Lung (tissue), 12 donors: Measurements from ENCODE around the gene PLEKHA1. TPM values are rescaled to one million over a fixed set of nuclear protein-coding genes. Genes with fewer than 3 reads are reported as not detected.

Source experiments
- ATAC-seq: fragments of 200-7000 bp; cut with Tn5 transposase; one replicate; pipeline ENCODE4 v1.9.1; 2020; ENCODE audit warnings: moderate number of reproducible peaks; ENCODE audit not compliant: insufficient read depth, low FRiP score
- DNase-seq, 3 donors: peaks; one replicate each; pipeline ENCODE4 v3.0.0-alpha.2; 2013 to 2017
- H3K27ac ChIP-seq, 2 donors: one replicate each; pipeline ENCODE4 v1.5.1; 2013; ENCODE audit warnings: mild to moderate bottlenecking in 2 of 2, moderate library complexity in 2 of 2, control low read depth in 1 of 2, inconsistent platforms in 1 of 2, low read depth in 1 of 2, low read length in 1 of 2
- H3K27me3 ChIP-seq, 3 donors: one replicate each; pipeline ENCODE4 v1.5.1; 2013; ENCODE audit warnings: low read length in 2 of 3; ENCODE audit not compliant: control insufficient read depth in 3 of 3, insufficient read depth in 3 of 3
- H3K36me3 ChIP-seq, 4 donors: one replicate each; pipeline ENCODE4 v1.5.1; 2013; ENCODE audit warnings: low read length in 4 of 4, mild to moderate bottlenecking in 1 of 4, moderate library complexity in 1 of 4; ENCODE audit not compliant: control insufficient read depth in 4 of 4, insufficient read depth in 4 of 4
- H3K4me1 ChIP-seq, 5 donors: one replicate each; pipeline ENCODE4 v1.5.1; 2013; ENCODE audit warnings: low read length in 5 of 5, mild to moderate bottlenecking in 2 of 5, moderate library complexity in 1 of 5; ENCODE audit not compliant: control insufficient read depth in 5 of 5, insufficient read depth in 5 of 5
- H3K4me3 ChIP-seq: one replicate; pipeline ENCODE4 v1.5.1; 2013; ENCODE audit warnings: mild to moderate bottlenecking, control low read depth, moderate library complexity
- H3K9ac ChIP-seq, 2 donors: one replicate each; pipeline ENCODE4 v1.5.1; 2013; ENCODE audit warnings: low read length in 2 of 2, control low read depth in 1 of 2; ENCODE audit not compliant: insufficient read depth in 1 of 2
- H3K9me3 ChIP-seq, 4 donors: one replicate each; pipeline ENCODE4 v1.5.1; 2013; ENCODE audit warnings: low read length in 3 of 4, mild to moderate bottlenecking in 1 of 4, moderate library complexity in 1 of 4; ENCODE audit not compliant: control insufficient read depth in 4 of 4, insufficient read depth in 3 of 4
- WGBS, 2 donors: extraction: QIAGEN DNeasy Blood & Tissue Kit; methylation state at CpG; one replicate each; pipeline ENCODE4 v1.1.7; 2013; 5-methylcytosine and 5-hydroxymethylcytosine counted together
- polyA plus RNA-seq, 2 donors: library from polyadenylated mRNA; stranded (reverse); fragments of 200-250 nt; gene quantifications; one replicate each; pipeline ENCODE4 v1.2.1, GENCODE V29; 2013
- total RNA-seq, 2 donors: library from RNA; depleted of rRNA in 1 of 2; stranded (reverse); fragments of >200 nt in 1 of 2; gene quantifications; one replicate each; pipeline ENCODE4 v1.2.1, GENCODE V29; 2014 to 2021
- TF ChIP-seq, protein P1 (sequence below): IDR thresholded peaks from 2 replicates; pipeline ENCODE4 v1.5.1; 2012; ENCODE audit warnings: mild to moderate bottlenecking; ENCODE audit errors: control extremely low read depth, extremely low read depth
- donor health status: control.
- donor health status: control.
- donor health status: Bipolar disorder and iron deficiency.
- donor health status: healthy.
- donor health status: DM: yes; HTN: yes; CAD: no.

The PLEKHA1 gene
- total and polyA plus RNA-seq, 4 donors = 18.9 to 73.2 (median 28.2) TPM

DNA sequence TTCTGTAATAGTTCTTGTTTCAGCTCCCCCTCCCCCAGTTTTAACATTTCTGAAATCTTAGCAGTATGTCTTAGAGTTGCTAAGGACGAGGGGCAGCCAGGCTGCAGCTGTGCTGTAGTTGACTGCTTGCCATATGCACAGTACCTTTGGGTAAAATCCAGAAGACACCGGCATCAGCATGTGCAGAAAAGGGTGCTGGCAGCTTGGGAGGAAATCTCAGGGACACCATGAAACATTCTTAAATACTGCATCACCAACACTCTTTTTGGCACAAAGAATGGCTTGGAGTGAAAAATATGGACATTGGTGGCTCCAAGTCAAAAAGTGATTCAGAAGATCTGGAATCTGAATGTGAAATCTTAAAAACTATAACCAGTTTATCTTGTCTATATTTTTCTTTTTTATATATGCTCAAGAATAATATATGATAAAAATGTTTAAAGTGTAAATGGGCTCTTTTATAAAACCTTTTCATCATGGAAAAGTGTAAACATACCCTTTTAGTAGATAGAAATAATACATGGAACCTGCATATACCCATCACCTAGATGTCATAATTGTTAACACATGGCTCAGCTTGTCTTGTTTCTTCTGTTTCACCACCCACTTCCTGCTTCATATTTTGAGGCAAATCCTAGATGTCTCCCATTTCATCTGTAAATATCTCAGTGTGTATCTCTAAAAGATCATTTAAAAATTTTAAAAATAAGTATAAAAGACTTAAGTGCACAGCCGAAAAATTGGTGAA, 45.5 kb downstream of the PLEKHA1 start:
- no peak overlapping the region for H3K4me3 ChIP-seq
- peaks cover 0 to 21% (median 6%) of the 10 kb centered on the region in 4 donors for H3K36me3 ChIP-seq
- ATAC-seq (no peak), DNase-seq (peak; percentile 28 to 59 (median 45))
- no peak overlapping the region for H3K27ac ChIP-seq
- no peak overlapping the region for H3K9ac ChIP-seq
- H3K9me3 ChIP-seq = no peaks in the 10 kb centered on the region
- H3K4me1 ChIP-seq = peaks cover 0 to 9% (median 0%) of the 10 kb centered on the region in 5 donors
- H3K27me3 ChIP-seq = no peaks in the 10 kb centered on the region
- WGBS, 2 donors = 73 to 87% methylated on average over 3 of the region's 3 CpGs
- TF ChIP-seq, protein P1, sequence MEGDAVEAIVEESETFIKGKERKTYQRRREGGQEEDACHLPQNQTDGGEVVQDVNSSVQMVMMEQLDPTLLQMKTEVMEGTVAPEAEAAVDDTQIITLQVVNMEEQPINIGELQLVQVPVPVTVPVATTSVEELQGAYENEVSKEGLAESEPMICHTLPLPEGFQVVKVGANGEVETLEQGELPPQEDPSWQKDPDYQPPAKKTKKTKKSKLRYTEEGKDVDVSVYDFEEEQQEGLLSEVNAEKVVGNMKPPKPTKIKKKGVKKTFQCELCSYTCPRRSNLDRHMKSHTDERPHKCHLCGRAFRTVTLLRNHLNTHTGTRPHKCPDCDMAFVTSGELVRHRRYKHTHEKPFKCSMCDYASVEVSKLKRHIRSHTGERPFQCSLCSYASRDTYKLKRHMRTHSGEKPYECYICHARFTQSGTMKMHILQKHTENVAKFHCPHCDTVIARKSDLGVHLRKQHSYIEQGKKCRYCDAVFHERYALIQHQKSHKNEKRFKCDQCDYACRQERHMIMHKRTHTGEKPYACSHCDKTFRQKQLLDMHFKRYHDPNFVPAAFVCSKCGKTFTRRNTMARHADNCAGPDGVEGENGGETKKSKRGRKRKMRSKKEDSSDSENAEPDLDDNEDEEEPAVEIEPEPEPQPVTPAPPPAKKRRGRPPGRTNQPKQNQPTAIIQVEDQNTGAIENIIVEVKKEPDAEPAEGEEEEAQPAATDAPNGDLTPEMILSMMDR = no peak

DNA sequence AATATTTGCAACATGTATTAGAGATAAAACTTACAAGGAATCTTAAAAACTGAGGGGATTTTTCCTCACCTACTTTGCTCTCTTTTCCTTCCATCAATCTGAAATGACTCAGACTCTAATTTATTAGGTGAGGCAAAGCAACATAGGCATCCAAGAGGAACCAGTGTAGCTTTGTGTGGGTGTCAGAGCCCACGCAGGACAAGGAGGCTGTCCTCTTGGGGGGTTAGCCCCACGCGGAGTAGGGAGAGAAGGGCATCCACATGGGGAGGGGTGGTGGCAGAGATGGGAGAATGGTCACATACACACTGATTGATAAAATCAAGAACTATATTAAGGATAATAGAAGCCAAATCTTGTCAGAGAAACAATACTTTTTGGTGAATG, 46.1 kb downstream of the PLEKHA1 start:
- Histone ChIP-seq H3K4me3 (no peak overlapping the region), H3K9me3 (no peaks in the 10 kb centered on the region), H3K9ac (no peak overlapping the region), H3K36me3 (peaks cover 0 to 17% (median 4%) of the 10 kb centered on the region in 4 donors), H3K27me3 (no peaks in the 10 kb centered on the region), H3K27ac (peak overlapping the region in 1 of 2 donors; percentile 49), H3K4me1 (peaks cover 0 to 9% (median 0%) of the 10 kb centered on the region in 5 donors)
- no peak for ATAC-seq
- 87 to 95% methylated on average over 3 of the region's 3 CpGs for WGBS, 2 donors
- TF ChIP-seq, protein P1 = no peak
- DNase-seq = no peak

DNA sequence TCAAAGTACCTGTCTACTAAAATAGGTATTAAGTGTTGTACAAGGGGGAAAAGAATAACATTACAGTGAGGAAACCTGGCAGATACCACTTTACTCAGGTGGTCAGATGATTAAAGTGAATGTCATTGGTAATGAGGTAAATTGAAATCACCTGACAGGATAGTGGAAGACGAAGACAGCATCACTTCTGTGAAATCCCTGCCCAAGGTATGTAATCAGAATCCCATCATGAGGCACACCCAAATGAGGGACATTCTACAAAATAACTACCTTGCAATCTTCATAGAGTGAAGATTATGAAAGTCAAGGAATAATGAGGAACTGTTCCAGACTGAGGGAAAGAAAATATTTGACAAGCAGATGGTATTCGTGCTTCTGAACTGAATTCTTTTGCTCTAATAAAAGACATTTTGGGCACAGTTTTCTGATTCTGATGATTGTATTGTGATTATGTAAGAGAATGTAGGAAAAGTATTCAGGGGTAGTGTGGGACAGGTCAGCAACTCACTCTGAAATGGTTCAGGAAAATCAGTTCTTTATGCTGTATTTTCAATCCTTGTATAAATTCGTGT, 46.6 kb downstream of the PLEKHA1 start:
- Histone ChIP-seq H3K9me3 (no peaks in the 10 kb centered on the region), H3K27ac (peak overlapping the region in 1 of 2 donors; percentile 45), H3K9ac (no peak overlapping the region), H3K27me3 (no peaks in the 10 kb centered on the region), H3K4me3 (no peak overlapping the region), H3K36me3 (peaks cover 0 to 12% (median 1%) of the 10 kb centered on the region in 4 donors), H3K4me1 (peaks cover 0 to 9% (median 0%) of the 10 kb centered on the region in 5 donors)
- no peak for ATAC-seq
- DNase-seq = no peak
- TF ChIP-seq, protein P1 = no peak
- 65 to 77% methylated on average over 3 of the region's 3 CpGs for WGBS, 2 donors
